OCI-LY7 (cell line): Measurements from ENCODE around the gene CD44. TPM values are rescaled to one million over a fixed set of nuclear protein-coding genes. Genes with fewer than 3 reads are reported as not detected.

Experiments used
- BruUV-seq: library from RNA; stranded (reverse); fragments of 400-500 nt; replicated peaks from 2 replicates; lab custom pipeline; 2021; lab: Mats Ljungman, UMichigan
- CTCF ChIA-PET: fragments of 300-600 bp; sonication (Branson Sonifier 250); formaldehyde crosslinking; loops from one replicate; lab custom pipeline; 2022; ENCODE audit warnings: antibody characterized with exemption; ENCODE audit not compliant: unreplicated experiment; lab: Charles Lee
- POLR2A ChIA-PET: fragments of 300-600 bp; sonication (Branson Sonifier 250); formaldehyde crosslinking; loops from one replicate; lab custom pipeline; 2022; ENCODE audit warnings: antibody characterized with exemption; lab: Charles Lee
- DNase-seq: peaks from one replicate; pipeline ENCODE4 v3.0.0-alpha.2; 2015; ENCODE audit warnings: low spot score
- H2AFZ ChIP-seq: fragments of 200-600 bp; sonication (generic), shearing (Covaris generic); 2 replicates; pipeline ENCODE4 v1.6.1; 2014; ENCODE audit warnings: mild to moderate bottlenecking, antibody characterized with exemption, low read length, moderate library complexity
- H3K27ac ChIP-seq: fragments of 200-600 bp; sonication (generic); 2 replicates; pipeline ENCODE4 v1.5.1; 2014; ENCODE audit warnings: mixed run types, low read depth, mild to moderate bottlenecking, moderate library complexity, low read length, inconsistent platforms; ENCODE audit not compliant: poor library complexity, severe bottlenecking
- H3K36me3 ChIP-seq: fragments of 200-600 bp; sonication (generic); 2 replicates; pipeline ENCODE4 v1.6.1; 2014; ENCODE audit warnings: mild to moderate bottlenecking, antibody characterized with exemption, low read length, moderate library complexity, mixed read lengths; ENCODE audit not compliant: insufficient read depth
- H3K4me1 ChIP-seq: fragments of 200-600 bp; sonication (generic); 2 replicates; pipeline ENCODE4 v1.5.1; 2014; ENCODE audit warnings: mild to moderate bottlenecking, low read length; ENCODE audit not compliant: insufficient read depth, poor library complexity, severe bottlenecking
- H3K4me2 ChIP-seq: fragments of 200-600 bp; sonication (generic); 2 replicates; pipeline ENCODE4 v1.6.1; 2014; ENCODE audit warnings: mild to moderate bottlenecking, low read length
- H3K4me3 ChIP-seq: fragments of 200-600 bp; sonication (generic); 2 replicates; pipeline ENCODE4 v1.5.1; 2014; ENCODE audit warnings: mild to moderate bottlenecking, low read depth, low read length; ENCODE audit not compliant: poor library complexity, severe bottlenecking
- H3K79me2 ChIP-seq: fragments of 200-600 bp; sonication (generic); 2 replicates; pipeline ENCODE4 v1.6.1; 2016; ENCODE audit warnings: low read depth, mild to moderate bottlenecking, low read length, moderate library complexity, mixed read lengths; ENCODE audit not compliant: insufficient read depth
- H3K9me2 ChIP-seq: fragments of 200-600 bp; sonication (generic); 2 replicates; pipeline ENCODE4 v1.6.1; 2016; ENCODE audit warnings: mild to moderate bottlenecking, low read length, mixed read lengths; ENCODE audit not compliant: insufficient read depth
- H3K9me3 ChIP-seq: fragments of 200-600 bp; sonication (generic); 2 replicates; pipeline ENCODE4 v1.6.1; 2014; ENCODE audit warnings: mild to moderate bottlenecking, mixed run types, low read length, mixed read lengths
- H4K20me1 ChIP-seq: fragments of 200-600 bp; sonication (generic); 2 replicates; pipeline ENCODE4 v1.6.1; 2014; ENCODE audit warnings: mild to moderate bottlenecking, antibody characterized with exemption, low read length, moderate library complexity, mixed read lengths; ENCODE audit not compliant: insufficient read depth
- CTCF ChIP-seq: fragments of 200-600 bp; sonication (generic); conservative IDR thresholded peaks from 2 replicates; pipeline ENCODE4 v1.5.1; 2014; ENCODE audit warnings: mild to moderate bottlenecking, antibody characterized with exemption, low read length, moderate library complexity, mixed read lengths
- EZH2phosphoT487 ChIP-seq: fragments of 200-600 bp; sonication (generic); IDR thresholded peaks from 2 replicates; pipeline ENCODE4 v1.6.1; 2018; ENCODE audit warnings: low read depth, borderline replicate concordance, mild to moderate bottlenecking, mixed run types, antibody characterized with exemption, low read length, moderate library complexity, mixed read lengths
- intact Hi-C: fragments of 100-400 bp; cut with micrococcal nuclease; formaldehyde crosslinking; loops from one replicate; pipeline ENCODE4 v1.10.0; 2022; ENCODE audit not compliant: unreplicated experiment
- total RNA-seq, 2 experiments: library from RNA; depleted of rRNA in 1 of 2; stranded (reverse); fragments of >200 nt in 1 of 2; shearing (Covaris generic) in 1 of 2; gene quantifications; 2 replicates each; pipeline ENCODE4 v1.2.3, GENCODE V29; 2014 to 2022

CD44 gene
- total RNA-seq, 2 experiments from 2014 or later = 0.55 TPM; not detected in 1

- Histone ChIP-seq H4K20me1 (no peaks in the 10 kb centered on the region), H3K36me3 (no peaks in the 10 kb centered on the region), H3K9me3 (no peaks in the 10 kb centered on the region), H3K4me1 (peaks cover 12% of the 10 kb centered on the region), H3K9me2 (no peaks in the 10 kb centered on the region), H3K79me2 (no peaks in the 10 kb centered on the region), H2AFZ (no peak overlapping the region), H3K4me2 (no peak overlapping the region), H3K27ac (no peak overlapping the region), H3K4me3 (no peak overlapping the region)
- TF ChIP-seq EZH2phosphoT487 (no peak), CTCF (no peak)
- ChIA-PET CTCF (no interaction called here), POLR2A (interaction anchor here (1.0 to 1.5 kb wide), 3 partner anchors 11 to 18 kb away, joined by 3 to 6 read pairs (median 3); no protein-coding TSS in a partner anchor)
- intact Hi-C loops = no loop called here
- no TSS peak for BruUV-seq
- DNase-seq = no peak
These were observed 19.9 kb downstream of the CD44 start for GRCh38 chr11:35158701-35159510.

- POLR2A ChIA-PET = interaction anchor here (0.9 to 1.3 kb wide), 3 partner anchors 8 to 16 kb away, joined by 3 to 4 read pairs (median 3); no protein-coding TSS in a partner anchor
- H3K9me2 ChIP-seq = no peaks in the 10 kb centered on the region
- H3K9me3 ChIP-seq = no peaks in the 10 kb centered on the region
- no peaks in the 10 kb centered on the region for H3K79me2 ChIP-seq
- no peak for DNase-seq
- TF ChIP-seq EZH2phosphoT487 (no peak), CTCF (no peak)
- CTCF ChIA-PET = no interaction called here
- BruUV-seq = no TSS peak
- H3K36me3 ChIP-seq = no peaks in the 10 kb centered on the region
- H3K27ac ChIP-seq = no peak overlapping the region
- no peak overlapping the region for H2AFZ ChIP-seq
- no peak overlapping the region for H3K4me3 ChIP-seq
- H3K4me2 ChIP-seq = no peak overlapping the region
- intact Hi-C loops = loop anchor here (5.0 kb wide), 3 partner anchors 77 to 233 kb away; no protein-coding TSS in a partner anchor
- H3K4me1 ChIP-seq = peaks cover 26% of the 10 kb centered on the region
- H4K20me1 ChIP-seq = no peaks in the 10 kb centered on the region
These were observed 21.4 kb downstream of the CD44 start for GRCh38 chr11:35160246-35160824.
